WTC11 (cell line): ENCODE data around the gene NCL. TPM values are rescaled to one million over a fixed set of nuclear protein-coding genes. Genes with fewer than 3 reads are reported as not detected.
A peak's percentile ranks its signal among the peaks of the same experiment; 100 is the strongest.
"Not testable (repeated sequence)": the region's sequence is repeated elsewhere in the genome, so short reads cannot be mapped to it uniquely, and the experiment has no call there.

Source experiments
- ATAC-seq: fragments of 200-7000 bp; cut with Tn5 transposase; 2 replicates; pipeline ENCODE4 v1.10.0; 2021; ENCODE audit warnings: mild to moderate bottlenecking, moderate library complexity
- CTCF ChIA-PET: fragments of 300-600 bp; sonication (Branson Sonifier 250); formaldehyde crosslinking; loops from one replicate; lab custom pipeline; 2021; ENCODE audit warnings: antibody characterized with exemption; lab: Charles Lee
- POLR2A ChIA-PET: fragments of 350-600 bp; sonication (Branson Sonifier 250); formaldehyde crosslinking; loops from one replicate; lab custom pipeline; 2021; ENCODE audit warnings: antibody characterized with exemption; lab: Charles Lee
- DNase-seq: peaks from one replicate; pipeline ENCODE4 v3.0.0; 2021; ENCODE audit warnings: low spot score
- H3K27ac Mint-ChIP-seq: 2 replicates; pipeline ENCODE4 v1.8.0; 2021; ENCODE audit warnings: mixed read lengths
- H3K27me3 Mint-ChIP-seq: 2 replicates; pipeline ENCODE4 v1.8.0; 2021; ENCODE audit warnings: low read depth, mild to moderate bottlenecking, moderate library complexity, mixed read lengths
- H3K36me3 Mint-ChIP-seq: 2 replicates; pipeline ENCODE4 v1.8.0; 2021; ENCODE audit warnings: mixed read lengths
- H3K4me1 Mint-ChIP-seq: 2 replicates; pipeline ENCODE4 v1.8.0; 2022; ENCODE audit warnings: mixed read lengths
- H3K4me3 Mint-ChIP-seq: 2 replicates; pipeline ENCODE4 v1.8.0; 2021; ENCODE audit warnings: mild to moderate bottlenecking, moderate library complexity, mixed read lengths
- H3K9me3 Mint-ChIP-seq: 2 replicates; pipeline ENCODE4 v1.8.0; 2021; ENCODE audit warnings: mixed read lengths
- ESRRA ChIP-seq: sonication (generic); formaldehyde crosslinking; IDR thresholded peaks from 2 replicates; pipeline ENCODE4 v1.8.1; 2022; ENCODE audit warnings: mild to moderate bottlenecking, missing genetic modification reagents, borderline replicate concordance
- FOXJ3 ChIP-seq: sonication (generic); formaldehyde crosslinking; IDR thresholded peaks from 2 replicates; pipeline ENCODE4 v1.9.0; 2021; ENCODE audit warnings: missing genetic modification reagents, mild to moderate bottlenecking, borderline replicate concordance
- IRF2 ChIP-seq: sonication (generic); formaldehyde crosslinking; IDR thresholded peaks from 2 replicates; pipeline ENCODE4 v1.8.0; 2022; ENCODE audit warnings: low read depth, missing genetic modification reagents, borderline replicate concordance
- KAT7 ChIP-seq: sonication (generic); formaldehyde crosslinking; IDR thresholded peaks from 2 replicates; pipeline ENCODE4 v1.8.1; 2023; ENCODE audit warnings: missing genetic modification reagents, mild to moderate bottlenecking, borderline replicate concordance
- NFYB ChIP-seq: sonication (generic); formaldehyde crosslinking; conservative IDR thresholded peaks from 2 replicates; pipeline ENCODE4 v1.8.0; 2022; ENCODE audit warnings: low read depth, missing genetic modification reagents
- RORB ChIP-seq: fragments of 250-450 bp; sonication (Bioruptor Pico); IDR thresholded peaks from 2 replicates; pipeline ENCODE4 v1.9.0; 2021; ENCODE audit warnings: mild to moderate bottlenecking
- ZNF138 ChIP-seq: sonication (generic); formaldehyde crosslinking; conservative IDR thresholded peaks from 2 replicates; pipeline ENCODE4 v1.8.1; 2022; ENCODE audit warnings: mild to moderate bottlenecking, moderate library complexity, missing genetic modification reagents
- ZNF423 ChIP-seq: fragments of 250-450 bp; sonication (Bioruptor Pico); IDR thresholded peaks from 2 replicates; pipeline ENCODE4 v2.1.2; 2022; ENCODE audit warnings: mild to moderate bottlenecking, moderate library complexity
- ZNF671 ChIP-seq: fragments of 250-450 bp; sonication (Bioruptor Pico); IDR thresholded peaks from 2 replicates; pipeline ENCODE4 v1.8.0; 2021; ENCODE audit warnings: mild to moderate bottlenecking
- total RNA-seq: library from RNA; stranded (reverse); gene quantifications from 3 replicates; pipeline ENCODE4 v1.2.3, GENCODE V29; 2021
- TF ChIP-seq, protein P1 (sequence below): sonication (generic); formaldehyde crosslinking; conservative IDR thresholded peaks from 2 replicates; pipeline ENCODE4 v1.8.1; 2022; ENCODE audit warnings: mild to moderate bottlenecking, missing genetic modification reagents
- TF ChIP-seq, protein P2 (sequence below): fragments of 250-450 bp; sonication (Bioruptor Pico); IDR thresholded peaks from 2 replicates; pipeline ENCODE4 v1.9.0; 2021; ENCODE audit warnings: moderate library complexity, mild to moderate bottlenecking, inconsistent platforms, borderline replicate concordance
- TF ChIP-seq, protein P3 (sequence below): sonication (generic); formaldehyde crosslinking; IDR thresholded peaks from 2 replicates; pipeline ENCODE4 v1.8.1; 2022; ENCODE audit warnings: low read depth, mild to moderate bottlenecking, moderate library complexity, missing genetic modification reagents, borderline replicate concordance
- TF ChIP-seq, protein P4 (sequence below): sonication (generic); formaldehyde crosslinking; IDR thresholded peaks from 2 replicates; pipeline ENCODE4 v1.8.1; 2023; ENCODE audit warnings: mild to moderate bottlenecking, missing genetic modification reagents
- TF ChIP-seq, protein P5 (sequence below): sonication (generic); formaldehyde crosslinking; IDR thresholded peaks from 2 replicates; pipeline ENCODE4 v1.8.0; 2022; ENCODE audit warnings: missing genetic modification reagents

NCL gene
- total RNA-seq, 1 experiment from 2014 or later: 1,223 TPM

DNA sequence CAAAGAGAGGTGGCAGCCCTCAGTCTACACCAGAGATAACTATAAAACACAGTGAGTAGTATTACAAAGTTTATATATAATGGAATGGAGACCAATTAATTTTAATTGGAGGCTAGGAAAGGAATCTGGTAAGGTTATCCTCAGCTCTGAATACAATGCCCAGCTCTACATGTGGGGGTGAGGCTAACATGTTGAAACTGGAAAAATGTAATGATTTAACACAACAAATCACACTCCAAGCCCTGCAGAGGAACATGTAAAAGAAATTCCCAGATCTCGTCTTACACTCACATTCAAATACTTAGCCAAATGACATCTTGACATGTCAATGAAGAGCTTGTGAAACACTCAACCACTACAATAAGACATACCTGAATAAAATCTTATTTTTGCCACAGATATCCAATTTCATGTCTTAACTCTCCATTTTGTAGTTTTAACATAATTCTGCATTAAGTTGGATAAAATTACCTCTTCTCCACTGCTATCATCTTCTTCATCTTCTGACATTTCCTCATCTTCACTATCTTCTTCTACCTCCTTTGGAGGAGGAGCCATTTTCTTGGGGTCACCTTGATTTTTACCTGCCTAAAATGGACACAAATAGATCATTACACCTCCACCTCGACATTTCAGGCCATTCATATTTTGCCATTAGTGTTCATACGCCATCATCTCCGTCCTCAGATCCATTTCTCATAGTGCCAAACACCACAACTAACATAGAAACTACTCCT, 1.4 kb downstream of the NCL start (continued):
- TF ChIP-seq ZNF423 (CRISPR knock-in tag) (no peak), KAT7 (CRISPR knock-in tag) (no peak), ZNF138 (CRISPR knock-in tag) (no peak), ESRRA (CRISPR knock-in tag) (no peak), NFYB (CRISPR knock-in tag) (no peak), FOXJ3 (CRISPR knock-in tag) (no peak), RORB (CRISPR knock-in tag) (no peak)
- TF ChIP-seq, protein P1, sequence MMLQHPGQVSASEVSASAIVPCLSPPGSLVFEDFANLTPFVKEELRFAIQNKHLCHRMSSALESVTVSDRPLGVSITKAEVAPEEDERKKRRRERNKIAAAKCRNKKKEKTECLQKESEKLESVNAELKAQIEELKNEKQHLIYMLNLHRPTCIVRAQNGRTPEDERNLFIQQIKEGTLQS (CRISPR knock-in tag): no peak
- TF ChIP-seq, protein P2, sequence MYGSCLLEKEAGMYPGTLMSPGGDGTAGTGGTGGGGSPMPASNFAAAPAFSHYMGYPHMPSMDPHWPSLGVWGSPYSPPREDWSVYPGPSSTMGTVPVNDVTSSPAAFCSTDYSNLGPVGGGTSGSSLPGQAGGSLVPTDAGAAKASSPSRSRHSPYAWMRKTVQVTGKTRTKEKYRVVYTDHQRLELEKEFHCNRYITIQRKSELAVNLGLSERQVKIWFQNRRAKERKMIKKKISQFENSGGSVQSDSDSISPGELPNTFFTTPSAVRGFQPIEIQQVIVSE (CRISPR knock-in tag): no peak
- TF ChIP-seq, protein P3, sequence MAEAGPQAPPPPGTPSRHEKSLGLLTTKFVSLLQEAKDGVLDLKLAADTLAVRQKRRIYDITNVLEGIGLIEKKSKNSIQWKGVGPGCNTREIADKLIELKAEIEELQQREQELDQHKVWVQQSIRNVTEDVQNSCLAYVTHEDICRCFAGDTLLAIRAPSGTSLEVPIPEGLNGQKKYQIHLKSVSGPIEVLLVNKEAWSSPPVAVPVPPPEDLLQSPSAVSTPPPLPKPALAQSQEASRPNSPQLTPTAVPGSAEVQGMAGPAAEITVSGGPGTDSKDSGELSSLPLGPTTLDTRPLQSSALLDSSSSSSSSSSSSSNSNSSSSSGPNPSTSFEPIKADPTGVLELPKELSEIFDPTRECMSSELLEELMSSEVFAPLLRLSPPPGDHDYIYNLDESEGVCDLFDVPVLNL (CRISPR knock-in tag): no peak
- TF ChIP-seq, protein P4, sequence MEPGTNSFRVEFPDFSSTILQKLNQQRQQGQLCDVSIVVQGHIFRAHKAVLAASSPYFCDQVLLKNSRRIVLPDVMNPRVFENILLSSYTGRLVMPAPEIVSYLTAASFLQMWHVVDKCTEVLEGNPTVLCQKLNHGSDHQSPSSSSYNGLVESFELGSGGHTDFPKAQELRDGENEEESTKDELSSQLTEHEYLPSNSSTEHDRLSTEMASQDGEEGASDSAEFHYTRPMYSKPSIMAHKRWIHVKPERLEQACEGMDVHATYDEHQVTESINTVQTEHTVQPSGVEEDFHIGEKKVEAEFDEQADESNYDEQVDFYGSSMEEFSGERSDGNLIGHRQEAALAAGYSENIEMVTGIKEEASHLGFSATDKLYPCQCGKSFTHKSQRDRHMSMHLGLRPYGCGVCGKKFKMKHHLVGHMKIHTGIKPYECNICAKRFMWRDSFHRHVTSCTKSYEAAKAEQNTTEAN (CRISPR knock-in tag): no peak
- TF ChIP-seq, all 79 proteins: peak for 0

DNA sequence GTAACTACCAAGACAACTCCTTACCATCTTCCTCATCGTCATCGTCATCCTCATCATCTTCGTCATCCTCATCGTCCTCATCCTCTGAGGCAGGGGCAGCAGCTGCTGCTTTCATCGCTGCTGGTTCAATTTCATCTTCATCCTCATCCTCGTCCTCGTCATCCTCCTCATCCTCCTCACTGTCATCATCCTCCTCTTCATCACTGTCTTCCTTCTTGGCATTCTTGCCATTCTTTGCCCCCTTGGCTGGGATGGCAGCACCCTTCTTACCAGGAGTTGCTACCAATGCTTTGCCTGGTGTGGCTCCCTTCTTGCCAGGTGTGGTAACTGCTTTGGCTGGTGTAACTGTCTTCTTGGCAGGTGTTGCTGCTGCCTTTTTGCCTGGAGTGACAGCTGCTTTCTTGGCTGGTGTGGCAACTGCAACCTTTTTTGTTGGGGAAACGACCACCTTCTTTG, 2.7 kb downstream of the NCL start:
- ChIA-PET POLR2A (no interaction called here), CTCF (no interaction called here)
- Mint-ChIP-seq H3K27me3 (0 out of 2 replicates have a peak, but pooled peaks cover 3% of the 10 kb centered on the region), H3K36me3 (peaks cover 75% of the 10 kb centered on the region), H3K4me1 (peaks cover 51% of the 10 kb centered on the region), H3K9me3 (no peaks in the 10 kb centered on the region), H3K4me3 (peak overlapping the region; percentile 98), H3K27ac (peak overlapping the region; percentile 66; the same call in 1 of the 2 replicates)
- DNase-seq (no peak), ATAC-seq (no peak)
- TF ChIP-seq ZNF671 (0 out of 2 replicates have a peak, but pooled peaks have one; percentile 21), FOXJ3 (CRISPR knock-in tag) (no peak)

DNA sequence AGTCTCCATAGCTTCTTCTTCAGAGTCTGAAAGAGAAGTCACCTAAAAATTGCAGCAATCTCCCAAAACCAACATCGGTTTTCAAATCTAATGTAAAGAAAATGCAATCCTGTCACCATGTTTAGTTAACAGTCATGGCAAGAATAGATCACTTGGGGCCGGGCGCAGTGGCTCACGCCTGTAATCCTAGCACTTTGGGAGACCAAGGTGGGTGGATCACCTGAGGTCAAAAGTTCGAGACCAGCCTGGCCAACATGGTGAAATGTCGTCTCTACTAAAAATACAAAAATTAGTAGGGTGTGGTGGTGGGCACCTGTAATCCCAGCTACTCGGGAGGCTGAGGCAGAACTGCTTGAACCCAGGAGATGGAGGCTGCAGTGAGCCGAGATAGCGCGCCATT, 3.4 kb downstream of the NCL start:
- POLR2A ChIA-PET, H3K27me3 Mint-ChIP-seq, ATAC-seq, H3K9me3 Mint-ChIP-seq, DNase-seq: not testable (repeated sequence)
- CTCF ChIA-PET: interaction anchor here (1.0 kb wide), 1 partner anchor 9 kb away, joined by 3 read pairs; no protein-coding TSS in a partner anchor
- peak overlapping the region; percentile 31 for H3K4me3 Mint-ChIP-seq
- peaks cover 82% of the 10 kb centered on the region for H3K36me3 Mint-ChIP-seq
- H3K4me1 Mint-ChIP-seq: peaks cover 53% of the 10 kb centered on the region
- H3K27ac Mint-ChIP-seq: peak overlapping the region; percentile 30

DNA sequence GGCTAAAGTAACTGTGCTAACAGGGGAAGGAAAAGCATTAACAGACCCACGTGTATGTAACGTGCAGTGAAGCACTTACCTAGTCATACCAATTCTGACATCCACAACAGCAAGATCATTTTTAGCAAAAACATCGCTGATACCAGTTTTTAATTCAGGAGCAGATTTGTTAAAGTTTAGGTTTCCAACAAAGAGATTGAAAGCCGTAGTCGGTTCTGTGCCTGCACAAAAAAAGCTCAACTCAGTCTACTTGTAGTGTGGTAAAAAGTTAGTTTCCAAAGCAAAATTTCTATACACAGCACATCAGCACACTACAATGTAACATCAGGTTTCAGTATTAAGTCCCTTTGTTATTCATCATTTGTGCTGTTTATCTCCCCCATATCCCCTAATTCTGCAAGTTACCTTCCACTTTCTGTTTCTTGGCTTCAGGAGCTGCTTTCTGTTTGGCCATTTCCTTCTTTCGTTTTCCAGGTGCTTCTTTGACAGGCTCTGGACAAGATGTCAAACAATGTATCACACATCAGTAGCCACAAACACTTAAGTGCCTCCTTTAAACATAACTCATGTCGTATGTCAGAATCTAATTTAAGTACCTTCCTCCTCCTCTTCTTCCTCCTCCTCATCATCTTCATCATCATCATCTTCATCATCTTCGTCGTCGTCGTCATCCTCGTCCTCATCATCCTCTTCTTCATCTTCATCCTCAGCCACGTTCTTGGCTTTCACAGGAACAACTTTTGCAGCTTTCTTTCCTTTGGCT, 4.0 kb downstream of the NCL start:
- Mint-ChIP-seq H3K36me3 (peaks cover 88% of the 10 kb centered on the region), H3K27me3 (0 out of 2 replicates have a peak, but pooled peaks cover 3% of the 10 kb centered on the region), H3K4me3 (peak overlapping the region; percentile 31), H3K9me3 (no peaks in the 10 kb centered on the region), H3K27ac (peak overlapping the region; percentile 65), H3K4me1 (peaks cover 56% of the 10 kb centered on the region)
- CTCF ChIA-PET: interaction anchor here (1.0 kb wide), 1 partner anchor 9 kb away, joined by 3 read pairs; no protein-coding TSS in a partner anchor
- ATAC-seq (no peak), DNase-seq (no peak)
- POLR2A ChIA-PET: no interaction called here
- TF ChIP-seq, protein P5, sequence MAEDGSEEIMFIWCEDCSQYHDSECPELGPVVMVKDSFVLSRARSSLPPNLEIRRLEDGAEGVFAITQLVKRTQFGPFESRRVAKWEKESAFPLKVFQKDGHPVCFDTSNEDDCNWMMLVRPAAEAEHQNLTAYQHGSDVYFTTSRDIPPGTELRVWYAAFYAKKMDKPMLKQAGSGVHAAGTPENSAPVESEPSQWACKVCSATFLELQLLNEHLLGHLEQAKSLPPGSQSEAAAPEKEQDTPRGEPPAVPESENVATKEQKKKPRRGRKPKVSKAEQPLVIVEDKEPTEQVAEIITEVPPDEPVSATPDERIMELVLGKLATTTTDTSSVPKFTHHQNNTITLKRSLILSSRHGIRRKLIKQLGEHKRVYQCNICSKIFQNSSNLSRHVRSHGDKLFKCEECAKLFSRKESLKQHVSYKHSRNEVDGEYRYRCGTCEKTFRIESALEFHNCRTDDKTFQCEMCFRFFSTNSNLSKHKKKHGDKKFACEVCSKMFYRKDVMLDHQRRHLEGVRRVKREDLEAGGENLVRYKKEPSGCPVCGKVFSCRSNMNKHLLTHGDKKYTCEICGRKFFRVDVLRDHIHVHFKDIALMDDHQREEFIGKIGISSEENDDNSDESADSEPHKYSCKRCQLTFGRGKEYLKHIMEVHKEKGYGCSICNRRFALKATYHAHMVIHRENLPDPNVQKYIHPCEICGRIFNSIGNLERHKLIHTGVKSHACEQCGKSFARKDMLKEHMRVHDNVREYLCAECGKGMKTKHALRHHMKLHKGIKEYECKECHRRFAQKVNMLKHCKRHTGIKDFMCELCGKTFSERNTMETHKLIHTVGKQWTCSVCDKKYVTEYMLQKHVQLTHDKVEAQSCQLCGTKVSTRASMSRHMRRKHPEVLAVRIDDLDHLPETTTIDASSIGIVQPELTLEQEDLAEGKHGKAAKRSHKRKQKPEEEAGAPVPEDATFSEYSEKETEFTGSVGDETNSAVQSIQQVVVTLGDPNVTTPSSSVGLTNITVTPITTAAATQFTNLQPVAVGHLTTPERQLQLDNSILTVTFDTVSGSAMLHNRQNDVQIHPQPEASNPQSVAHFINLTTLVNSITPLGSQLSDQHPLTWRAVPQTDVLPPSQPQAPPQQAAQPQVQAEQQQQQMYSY (CRISPR knock-in tag): no peak
- TF ChIP-seq RORB (CRISPR knock-in tag) (no peak), IRF2 (no peak)
